ENCODE results near the gene WDPCP. TPM values are rescaled to one million over a fixed set of nuclear protein-coding genes. Genes with fewer than 3 reads are reported as not detected.

Gene WDPCP
- total RNA-seq, 2 experiments from 2014 or later: 14.8 to 29.3 TPM

GRCh38 chr2:63343397-63344109 lies 244.7 kb downstream of the WDPCP start:
- H3K79me2 ChIP-seq (ENCODE audit: insufficient read depth, low read depth, low read length): no peaks in the 10 kb centered on the region
- POLR2A ChIA-PET: interaction anchor here (0.6 to 0.9 kb wide), 4 partner anchors 34 to 142 kb away, joined by 3 to 5 read pairs (median 4); no protein-coding TSS in a partner anchor

GRCh38 chr2:63340443-63340842 lies 247.8 kb downstream of the WDPCP start:
- Histone ChIP-seq H3K36me3 (ENCODE audit: insufficient read depth, low read length) (no peaks in the 10 kb centered on the region), H3K27ac (ENCODE audit: low read depth, low read length, poor library complexity, severe bottlenecking) (no peak overlapping the region), H3K9me2 (ENCODE audit: insufficient read depth, low read length) (no peaks in the 10 kb centered on the region), H3K4me1 (ENCODE audit: insufficient read depth, low read length, poor library complexity, severe bottlenecking) (no peaks in the 10 kb centered on the region), H3K4me3 (ENCODE audit: low read depth, low read length, poor library complexity, severe bottlenecking) (no peak overlapping the region), H3K4me2 (ENCODE audit: low read length) (no peak overlapping the region), H2AFZ (ENCODE audit: low read length) (no peak overlapping the region), H3K9me3 (ENCODE audit: low read length) (peaks cover 11% of the 10 kb centered on the region), H3K79me2 (ENCODE audit: insufficient read depth, low read depth, low read length) (no peaks in the 10 kb centered on the region), H4K20me1 (ENCODE audit: insufficient read depth, low read length) (no peaks in the 10 kb centered on the region)
- TF ChIP-seq EZH2phosphoT487 (IDR thresholded peaks at IDR 0.05; ENCODE audit: borderline replicate concordance, low read depth, low read length): no peak
- TF ChIP-seq, protein P1, sequence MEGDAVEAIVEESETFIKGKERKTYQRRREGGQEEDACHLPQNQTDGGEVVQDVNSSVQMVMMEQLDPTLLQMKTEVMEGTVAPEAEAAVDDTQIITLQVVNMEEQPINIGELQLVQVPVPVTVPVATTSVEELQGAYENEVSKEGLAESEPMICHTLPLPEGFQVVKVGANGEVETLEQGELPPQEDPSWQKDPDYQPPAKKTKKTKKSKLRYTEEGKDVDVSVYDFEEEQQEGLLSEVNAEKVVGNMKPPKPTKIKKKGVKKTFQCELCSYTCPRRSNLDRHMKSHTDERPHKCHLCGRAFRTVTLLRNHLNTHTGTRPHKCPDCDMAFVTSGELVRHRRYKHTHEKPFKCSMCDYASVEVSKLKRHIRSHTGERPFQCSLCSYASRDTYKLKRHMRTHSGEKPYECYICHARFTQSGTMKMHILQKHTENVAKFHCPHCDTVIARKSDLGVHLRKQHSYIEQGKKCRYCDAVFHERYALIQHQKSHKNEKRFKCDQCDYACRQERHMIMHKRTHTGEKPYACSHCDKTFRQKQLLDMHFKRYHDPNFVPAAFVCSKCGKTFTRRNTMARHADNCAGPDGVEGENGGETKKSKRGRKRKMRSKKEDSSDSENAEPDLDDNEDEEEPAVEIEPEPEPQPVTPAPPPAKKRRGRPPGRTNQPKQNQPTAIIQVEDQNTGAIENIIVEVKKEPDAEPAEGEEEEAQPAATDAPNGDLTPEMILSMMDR (conservative IDR thresholded peaks at IDR 0.05; ENCODE audit: low read length): no peak
- POLR2A ChIA-PET: no interaction called here
- no peak for DNase-seq (ENCODE audit: low spot score)
- intact Hi-C loops (cut with micrococcal nuclease; ENCODE audit: unreplicated experiment): no loop called here
- BruUV-seq (replicated peaks): no TSS peak
- CTCF ChIA-PET (ENCODE audit: unreplicated experiment): no interaction called here

More at GRCh38 chr2:63343397-63344109, 244.7 kb downstream of the WDPCP start:
- TF ChIP-seq, protein P1 (conservative IDR thresholded peaks at IDR 0.05; ENCODE audit: low read length): no peak
- TF ChIP-seq EZH2phosphoT487 (IDR thresholded peaks at IDR 0.05; ENCODE audit: borderline replicate concordance, low read depth, low read length): no peak
- intact Hi-C loops (cut with micrococcal nuclease; ENCODE audit: unreplicated experiment): no loop called here
- no peaks in the 10 kb centered on the region for H3K36me3 ChIP-seq (ENCODE audit: insufficient read depth, low read length)
- H3K4me2 ChIP-seq (ENCODE audit: low read length): no peak overlapping the region
- BruUV-seq (replicated peaks): no TSS peak
- CTCF ChIA-PET (ENCODE audit: unreplicated experiment): no interaction called here
- H3K4me1 ChIP-seq (ENCODE audit: insufficient read depth, low read length, poor library complexity, severe bottlenecking): no peaks in the 10 kb centered on the region
- no peak overlapping the region for H3K4me3 ChIP-seq (ENCODE audit: low read depth, low read length, poor library complexity, severe bottlenecking)
- no peak overlapping the region for H2AFZ ChIP-seq (ENCODE audit: low read length)
- no peak for DNase-seq (ENCODE audit: low spot score)
- H4K20me1 ChIP-seq (ENCODE audit: insufficient read depth, low read length): no peaks in the 10 kb centered on the region
- peaks cover 11% of the 10 kb centered on the region for H3K9me3 ChIP-seq (ENCODE audit: low read length)
- no peak overlapping the region for H3K27ac ChIP-seq (ENCODE audit: low read depth, low read length, poor library complexity, severe bottlenecking)
- H3K9me2 ChIP-seq (ENCODE audit: insufficient read depth, low read length): no peaks in the 10 kb centered on the region

DNA sequence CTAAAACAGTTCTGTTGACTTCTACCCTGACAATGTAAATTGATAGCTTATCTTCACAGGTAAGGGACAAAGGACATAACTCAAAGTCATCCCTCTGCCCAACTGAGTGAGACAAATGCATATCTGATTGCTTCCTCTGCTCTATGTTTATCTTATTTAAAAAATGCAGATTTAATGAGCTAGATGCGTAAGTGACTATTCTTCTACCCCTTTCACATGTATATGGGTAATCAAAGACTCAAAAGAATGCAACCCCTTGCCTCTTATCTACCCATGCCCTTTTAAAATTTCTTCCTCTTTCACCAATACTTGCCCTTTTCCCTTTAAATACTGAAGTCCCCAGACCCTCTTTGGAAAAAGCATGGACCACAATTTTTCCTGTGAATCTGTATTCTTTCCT lies 253.4 kb downstream of the WDPCP start:
- POLR2A ChIA-PET: no interaction called here

More for the DNA sequence above, 253.4 kb downstream of the WDPCP start:
- Histone ChIP-seq H3K4me1 (ENCODE audit: insufficient read depth, low read length, poor library complexity, severe bottlenecking) (no peaks in the 10 kb centered on the region), H4K20me1 (ENCODE audit: insufficient read depth, low read length) (no peaks in the 10 kb centered on the region), H3K9me2 (ENCODE audit: insufficient read depth, low read length) (no peaks in the 10 kb centered on the region), H3K9me3 (ENCODE audit: low read length) (no peaks in the 10 kb centered on the region), H3K27ac (ENCODE audit: low read depth, low read length, poor library complexity, severe bottlenecking) (no peak overlapping the region), H2AFZ (ENCODE audit: low read length) (no peak overlapping the region), H3K4me2 (ENCODE audit: low read length) (no peak overlapping the region), H3K79me2 (ENCODE audit: insufficient read depth, low read depth, low read length) (no peaks in the 10 kb centered on the region), H3K36me3 (ENCODE audit: insufficient read depth, low read length) (no peaks in the 10 kb centered on the region), H3K4me3 (ENCODE audit: low read depth, low read length, poor library complexity, severe bottlenecking) (no peak overlapping the region)
- TF ChIP-seq, protein P1 (conservative IDR thresholded peaks at IDR 0.05; ENCODE audit: low read length): no peak
- TF ChIP-seq EZH2phosphoT487 (IDR thresholded peaks at IDR 0.05; ENCODE audit: borderline replicate concordance, low read depth, low read length): no peak
- CTCF ChIA-PET (ENCODE audit: unreplicated experiment): no interaction called here
- no TSS peak for BruUV-seq (replicated peaks)
- no peak for DNase-seq (ENCODE audit: low spot score)
- intact Hi-C loops (cut with micrococcal nuclease; ENCODE audit: unreplicated experiment): no loop called here

Data from OCI-LY7 (cell line).